CD4-positive, alpha-beta T cell treated with Interleukin-12 subunit alpha and Interleukin-12 subunit beta, for 1 hour (primary cell): Measurements from ENCODE around the gene BCAM.
"Not testable (repeated sequence)": the region's sequence is repeated elsewhere in the genome, so short reads cannot be mapped to it uniquely, and the experiment has no call there.

ENCODE experiments used
- DNase-seq: peaks from one replicate; pipeline ENCODE4 v3.0.0-alpha.2; 2020

Gene BCAM

GRCh38 chr19:44856421-44857083 lies 47.6 kb downstream of the BCAM start:
- DNase-seq: no peak

- DNase-seq: no peak
Observed at GRCh38 chr19:44857837-44858236, 48.9 kb downstream of the BCAM start.

GRCh38 chr19:44861576-44861975 lies 52.7 kb downstream of the BCAM start:
- not testable (repeated sequence) for DNase-seq

- no peak for DNase-seq
Observed at GRCh38 chr19:44863990-44864389, 55.1 kb downstream of the BCAM start.

- no peak for DNase-seq
Observed at GRCh38 chr19:44865196-44865767, 56.4 kb downstream of the BCAM start.

GRCh38 chr19:44866664-44867063 lies 57.8 kb downstream of the BCAM start:
- DNase-seq: no peak

- DNase-seq: no peak
Observed at GRCh38 chr19:44867578-44867977, 58.7 kb downstream of the BCAM start.

GRCh38 chr19:44869733-44870470 lies 61.0 kb downstream of the BCAM start:
- DNase-seq: no peak
